HepG2 (cell line): ENCODE results near the gene GPR62. TPM values are rescaled to one million over a fixed set of nuclear protein-coding genes. Genes with fewer than 3 reads are reported as not detected.

ENCODE experiments used
- ATAC-seq: fragments of 200-7000 bp; cut with Tn5 transposase; 3 replicates; pipeline ENCODE4 v1.9.1; 2020; ENCODE audit warnings: mild to moderate bottlenecking, moderate library complexity
- BruUV-seq: library from RNA; stranded (reverse); fragments of 400-500 nt; replicated peaks from 2 replicates; lab custom pipeline; 2021; lab: Mats Ljungman, UMichigan
- CTCF ChIA-PET: fragments of 300-600 bp; formaldehyde crosslinking; extraction: SDS; loops from one replicate; lab custom pipeline; 2021; ENCODE audit warnings: low total read pairs, inconsistent platforms, low intra/inter-chr PET ratio; lab: Yijun Ruan, JAX
- POLR2A ChIA-PET: fragments of 350-600 bp; sonication (Branson Sonifier 250); formaldehyde crosslinking; loops from one replicate; lab custom pipeline; 2020; ENCODE audit warnings: antibody characterized with exemption, inconsistent platforms; lab: Yijun Ruan, JAX
- DNase-seq: peaks from one replicate; pipeline ENCODE4 v3.0.0-alpha.2; 2015; ENCODE audit warnings: low spot score
- FAIRE-seq: peaks from 3 replicates; lab custom pipeline; 2011; peaks lifted over from hg19 to GRCh38; lab: Jason Lieb, UNC
- H2AFZ ChIP-seq: one replicate; pipeline ENCODE4 v1.6.1; 2011; ENCODE audit warnings: low read length, inconsistent platforms
- H3K27ac ChIP-seq: fragments of 300-600 bp; 3 replicates; pipeline ENCODE4 v1.8.0; 2011; ENCODE audit warnings: mixed run types, mild to moderate bottlenecking, mixed read lengths, low read length, inconsistent platforms; ENCODE audit not compliant: insufficient read depth; ENCODE audit errors: extremely low read length
- H3K27me3 ChIP-seq, 2 experiments: fragments of 200-600 bp in 1 of 2; 2 replicates in 1 of 2; 3 replicates in 1 of 2; pipeline versions ENCODE4 v1.6.0 to v1.8.0; 2011; ENCODE audit warnings: low read length in 2 of 2, mild to moderate bottlenecking in 2 of 2, moderate library complexity in 2 of 2, inconsistent platforms in 1 of 2; ENCODE audit not compliant: insufficient read depth in 2 of 2, control insufficient read depth in 1 of 2
- H3K36me3 ChIP-seq, 2 experiments: fragments of 200-600 bp in 1 of 2; replicated peaks in 1 of 2; 2 replicates in 1 of 2; 3 replicates in 1 of 2; pipeline versions ENCODE4 v1.5.1 to v1.8.0; 2011; ENCODE audit warnings: low read length in 2 of 2, inconsistent platforms in 1 of 2; ENCODE audit not compliant: insufficient read depth in 2 of 2, control insufficient read depth in 1 of 2
- H3K4me1 ChIP-seq: 2 replicates; pipeline ENCODE4 v1.5.1; 2012; ENCODE audit warnings: low read length, inconsistent platforms; ENCODE audit not compliant: insufficient read depth
- H3K4me2 ChIP-seq: 2 replicates; pipeline ENCODE4 v1.6.0; 2011; ENCODE audit warnings: low read depth, low read length, inconsistent platforms
- H3K4me3 ChIP-seq, 3 experiments: fragments of 200-600 bp in 1 of 3; sonication (generic), shearing (Covaris generic) in 1 of 3; replicated peaks in 1 of 3; 2 replicates each; pipeline ENCODE4 v1.5.1; 2011 to 2016; ENCODE audit warnings: low read length in 3 of 3, inconsistent platforms in 2 of 3, low read depth in 2 of 3, mild to moderate bottlenecking in 2 of 3, control low read depth in 1 of 3, mixed read lengths in 1 of 3; ENCODE audit not compliant: insufficient read depth in 1 of 3
- H3K79me2 ChIP-seq: one replicate; pipeline ENCODE4 v1.6.1; 2011; ENCODE audit warnings: low read length, inconsistent platforms; ENCODE audit not compliant: insufficient read depth
- H3K9ac ChIP-seq: 2 replicates; pipeline ENCODE4 v1.6.0; 2011; ENCODE audit warnings: mild to moderate bottlenecking, low read depth, low read length, inconsistent platforms; ENCODE audit not compliant: insufficient read depth
- H3K9me3 ChIP-seq: 2 replicates; pipeline ENCODE4 v1.5.1; 2012; ENCODE audit warnings: mild to moderate bottlenecking, low read length
- H4K20me1 ChIP-seq: 2 replicates; pipeline ENCODE4 v1.6.0; 2011; ENCODE audit warnings: inconsistent platforms, mild to moderate bottlenecking, low read length, moderate library complexity; ENCODE audit not compliant: insufficient read depth
- GFI1 ChIP-seq: sonication (generic); formaldehyde crosslinking; IDR thresholded peaks from 2 replicates; pipeline ENCODE4 v1.5.0; 2020; ENCODE audit warnings: missing genetic modification reagents, mild to moderate bottlenecking, borderline replicate concordance
- KAT2B ChIP-seq: fragments of 150-350 bp; IDR thresholded peaks from 2 replicates; pipeline ENCODE4 v1.6.1; 2014; ENCODE audit warnings: low read depth, low read length, borderline replicate concordance
- MEIS2 ChIP-seq: sonication (generic); formaldehyde crosslinking; IDR thresholded peaks from 2 replicates; pipeline ENCODE4 v1.9.0; 2021; ENCODE audit warnings: mild to moderate bottlenecking, missing genetic modification reagents
- PCBP1 ChIP-seq: fragments of 200-400 bp; formaldehyde crosslinking; IDR thresholded peaks from 2 replicates; pipeline ENCODE4 v1.6.1; 2017; ENCODE audit warnings: mild to moderate bottlenecking, low read depth, low read length, borderline replicate concordance
- POLR2A ChIP-seq, 2 experiments: IDR thresholded peaks; 2 replicates each; pipeline ENCODE4 v1.6.1; 2011; ENCODE audit warnings: low read depth in 2 of 2, low read length in 2 of 2, mild to moderate bottlenecking in 1 of 2, moderate library complexity in 1 of 2; ENCODE audit not compliant: insufficient read depth in 1 of 2
- RCOR2 ChIP-seq: IDR thresholded peaks from 2 replicates; pipeline ENCODE4 v1.6.1; 2016; ENCODE audit warnings: missing biosample characterization, missing genetic modification reagents
- SMARCE1 ChIP-seq: fragments of 450-650 bp; IDR thresholded peaks from 2 replicates; pipeline ENCODE4 v1.6.1; 2017; ENCODE audit warnings: borderline replicate concordance
- TGIF2 ChIP-seq: IDR thresholded peaks from 2 replicates; pipeline ENCODE4 v1.6.1; 2016; ENCODE audit warnings: control low read depth, missing compliant biosample characterization
- ZFP36L2 ChIP-seq: sonication (generic); formaldehyde crosslinking; IDR thresholded peaks from 2 replicates; pipeline ENCODE4 v1.4.0; 2020; ENCODE audit warnings: missing genetic modification reagents
- ZFY ChIP-seq: sonication (generic); formaldehyde crosslinking; IDR thresholded peaks from 2 replicates; pipeline ENCODE4 v1.4.0; 2020; ENCODE audit warnings: missing genetic modification reagents
- ZIK1 ChIP-seq: sonication (generic); formaldehyde crosslinking; IDR thresholded peaks from 2 replicates; pipeline ENCODE4 v1.5.0; 2020; ENCODE audit warnings: mild to moderate bottlenecking, low read depth, missing genetic modification reagents, borderline replicate concordance
- ZNF10 ChIP-seq: sonication (generic); formaldehyde crosslinking; IDR thresholded peaks from 2 replicates; pipeline ENCODE4 v1.4.0; 2020; ENCODE audit warnings: mild to moderate bottlenecking, low read depth, missing genetic modification reagents, borderline replicate concordance
- ZNF619 ChIP-seq: sonication (generic); formaldehyde crosslinking; IDR thresholded peaks from 2 replicates; pipeline ENCODE4 v1.4.0; 2020; ENCODE audit warnings: mild to moderate bottlenecking, missing genetic modification reagents
- ZNF773 ChIP-seq: sonication (generic); formaldehyde crosslinking; IDR thresholded peaks from 2 replicates; pipeline ENCODE4 v1.4.0; 2020; ENCODE audit warnings: missing genetic modification reagents, borderline replicate concordance
- ZNF878 ChIP-seq: sonication (generic); formaldehyde crosslinking; IDR thresholded peaks from 2 replicates; pipeline ENCODE4 v1.8.1; 2023; ENCODE audit warnings: mild to moderate bottlenecking, missing genetic modification reagents, moderate library complexity
- ZSCAN31 ChIP-seq: sonication (generic); formaldehyde crosslinking; IDR thresholded peaks from 2 replicates; pipeline ENCODE4 v1.5.0; 2020; ENCODE audit warnings: low read depth, mild to moderate bottlenecking, missing genetic modification reagents
- WGBS: methylation state at CpG from one replicate; pipeline ENCODE4 v1.1.6; 2017; ENCODE audit warnings: low lambda C conversion rate; 5-methylcytosine and 5-hydroxymethylcytosine counted together
- in situ Hi-C: cut with HindIII; loops from 2 replicates; pipeline ENCODE4 v1.10.0; 2017; ENCODE audit warnings: low pct_unique_long_range_greater_than_20kb; ENCODE audit not compliant: extremely low pct_ligation_motif_present
- intact Hi-C: fragments of 100-400 bp; cut with micrococcal nuclease; formaldehyde crosslinking; loops from one replicate; pipeline ENCODE4 v1.10.0; 2022; ENCODE audit not compliant: unreplicated experiment
- polyA plus RNA-seq, 8 experiments: library from polyadenylated mRNA; depleted of rRNA in 3 of 8; stranded (reverse) in 7 of 8; unstranded in 1 of 8; fragments of >200 nt; fragmentation: Illumina TruSeq in 4 of 8; extraction: Trizol in 4 of 8; gene quantifications; 2 replicates each; pipeline versions ENCODE4 v1.2.1 to v1.2.3, GENCODE V29; 2011 to 2016; ENCODE audit warnings: low read depth in 4 of 8, missing spikeins in 1 of 8, mixed read lengths in 1 of 8; ENCODE audit not compliant: insufficient read depth in 1 of 8
- total RNA-seq, 5 experiments: library from RNA; depleted of rRNA; stranded (reverse); fragments of >200 nt; fragmentation: Illumina TruSeq; extraction: Trizol; gene quantifications; 2 replicates each; pipeline ENCODE4 v1.2.3, GENCODE V29; 2016; ENCODE audit warnings: low read depth in 1 of 5
- TF ChIP-seq, protein P1 (sequence below): sonication (generic); formaldehyde crosslinking; IDR thresholded peaks from 2 replicates; pipeline ENCODE4 v1.9.0; 2022; ENCODE audit warnings: low read depth, missing genetic modification reagents
- TF ChIP-seq, protein P2 (sequence below): IDR thresholded peaks from 2 replicates; pipeline ENCODE4 v1.6.1; 2018; ENCODE audit warnings: missing genetic modification reagents
- TF ChIP-seq, protein P3 (sequence below): sonication (generic); formaldehyde crosslinking; conservative IDR thresholded peaks from 2 replicates; pipeline ENCODE4 v1.8.0; 2022; ENCODE audit warnings: mild to moderate bottlenecking, moderate library complexity, missing genetic modification reagents

GPR62 gene
- total and polyA plus RNA-seq, 2 of the 13 experiments (the other 11 are each of a cell fraction or from before 2014, with no cell fraction given) = not detected

DNA sequence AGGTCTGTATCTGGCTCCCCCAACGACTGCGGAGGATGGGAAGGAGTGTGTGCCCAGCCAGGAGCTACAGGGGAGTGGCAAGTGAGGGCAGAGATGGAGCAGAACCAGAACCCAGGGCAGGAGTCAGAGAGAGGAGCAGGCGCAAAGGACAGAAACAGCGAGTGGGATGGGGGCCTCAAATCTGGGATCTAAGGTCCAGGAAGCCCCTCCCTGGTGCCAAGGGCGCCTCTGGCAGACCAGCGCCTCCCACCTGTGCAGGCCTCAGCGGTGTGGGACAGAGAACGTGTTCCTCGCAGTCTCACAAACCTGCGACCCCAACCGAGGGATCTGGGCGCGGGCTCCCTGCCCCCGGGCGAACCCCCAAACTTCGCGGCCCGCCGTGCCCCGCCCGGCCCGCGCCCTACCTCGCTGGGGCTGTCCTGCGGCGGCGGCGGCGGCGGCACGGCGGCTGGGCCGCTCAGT lies 11.8 kb downstream of the GPR62 start:
- ATAC-seq (peak; percentile 16), DNase-seq (no peak), FAIRE-seq (no peak)
- Histone ChIP-seq H4K20me1 (no peaks in the 10 kb centered on the region), H3K4me1 (peaks cover 89% of the 10 kb centered on the region), H3K4me3 (peak overlapping the region; percentile 69 to 89 (median 72)), H3K4me2 (peak overlapping the region; percentile 99), H3K27ac (peak overlapping the region; percentile 80), H3K36me3 (peaks cover 2 to 5% of the 10 kb centered on the region in 2 experiments; a peak in 2 of 5 replicates), H3K9ac (peak overlapping the region; percentile 89), H3K27me3 (no peaks in the 10 kb centered on the region), H3K79me2 (peaks cover 3% of the 10 kb centered on the region), H2AFZ (no peak overlapping the region), H3K9me3 (no peaks in the 10 kb centered on the region)
- BruUV-seq = no TSS peak
- intact Hi-C loops (no loop called here), in situ Hi-C loops (no loop called here)
- POLR2A ChIA-PET = interaction anchor here (1.4 to 6.8 kb wide), 4 partner anchors 16 to 210 kb away, joined by 4 to 80 read pairs (median 36); partner anchors contain the start of genes ACY1, PARP3, RPL29 and RRP9
- 43% methylated on average over 3 of the region's 33 CpGs for WGBS
- CTCF ChIA-PET = no interaction called here
- peak; percentile 30; the same call in 1 of the 2 replicates for TF ChIP-seq ZNF773 (CRISPR knock-in tag)
- TF ChIP-seq PCBP1 = 0 out of 2 replicates have a peak, but pooled peaks have one; percentile 11
- TF ChIP-seq ZFY (CRISPR knock-in tag) = peak; percentile 41
- TF ChIP-seq SMARCE1 = no peak
- TF ChIP-seq ZSCAN31 = 0 out of 2 replicates have a peak, but pooled peaks have one; percentile 46
- peak; percentile 19; the same call in 1 of the 2 replicates for TF ChIP-seq TGIF2 (CRISPR knock-in tag)
- TF ChIP-seq RCOR2 (CRISPR knock-in tag) = no peak
- TF ChIP-seq, protein P1, sequence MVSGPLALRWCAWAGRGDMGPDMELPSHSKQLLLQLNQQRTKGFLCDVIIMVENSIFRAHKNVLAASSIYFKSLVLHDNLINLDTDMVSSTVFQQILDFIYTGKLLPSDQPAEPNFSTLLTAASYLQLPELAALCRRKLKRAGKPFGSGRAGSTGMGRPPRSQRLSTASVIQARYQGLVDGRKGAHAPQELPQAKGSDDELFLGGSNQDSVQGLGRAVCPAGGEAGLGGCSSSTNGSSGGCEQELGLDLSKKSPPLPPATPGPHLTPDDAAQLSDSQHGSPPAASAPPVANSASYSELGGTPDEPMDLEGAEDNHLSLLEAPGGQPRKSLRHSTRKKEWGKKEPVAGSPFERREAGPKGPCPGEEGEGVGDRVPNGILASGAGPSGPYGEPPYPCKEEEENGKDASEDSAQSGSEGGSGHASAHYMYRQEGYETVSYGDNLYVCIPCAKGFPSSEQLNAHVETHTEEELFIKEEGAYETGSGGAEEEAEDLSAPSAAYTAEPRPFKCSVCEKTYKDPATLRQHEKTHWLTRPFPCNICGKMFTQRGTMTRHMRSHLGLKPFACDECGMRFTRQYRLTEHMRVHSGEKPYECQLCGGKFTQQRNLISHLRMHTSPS (CRISPR knock-in tag) = 0 out of 2 replicates have a peak, but pooled peaks have one; percentile 48
- TF ChIP-seq, protein P2, sequence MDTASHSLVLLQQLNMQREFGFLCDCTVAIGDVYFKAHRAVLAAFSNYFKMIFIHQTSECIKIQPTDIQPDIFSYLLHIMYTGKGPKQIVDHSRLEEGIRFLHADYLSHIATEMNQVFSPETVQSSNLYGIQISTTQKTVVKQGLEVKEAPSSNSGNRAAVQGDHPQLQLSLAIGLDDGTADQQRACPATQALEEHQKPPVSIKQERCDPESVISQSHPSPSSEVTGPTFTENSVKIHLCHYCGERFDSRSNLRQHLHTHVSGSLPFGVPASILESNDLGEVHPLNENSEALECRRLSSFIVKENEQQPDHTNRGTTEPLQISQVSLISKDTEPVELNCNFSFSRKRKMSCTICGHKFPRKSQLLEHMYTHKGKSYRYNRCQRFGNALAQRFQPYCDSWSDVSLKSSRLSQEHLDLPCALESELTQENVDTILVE = peak; percentile 8; the same call in 1 of the 2 replicates
- TF ChIP-seq ZNF878 (CRISPR knock-in tag) = no peak
- peak in 1 of 2 experiments; percentile 45; a peak in 1 of 4 replicates for TF ChIP-seq POLR2A (IDR thresholded peaks at IDR 0.05; ENCODE audit: insufficient read depth in 1 of 2, low read depth in 2 of 2, low read length in 2 of 2)
- no peak for TF ChIP-seq GFI1
- no peak for TF ChIP-seq ZNF619 (CRISPR knock-in tag)
- TF ChIP-seq ZNF10 (CRISPR knock-in tag) = no peak
- TF ChIP-seq, protein P3, sequence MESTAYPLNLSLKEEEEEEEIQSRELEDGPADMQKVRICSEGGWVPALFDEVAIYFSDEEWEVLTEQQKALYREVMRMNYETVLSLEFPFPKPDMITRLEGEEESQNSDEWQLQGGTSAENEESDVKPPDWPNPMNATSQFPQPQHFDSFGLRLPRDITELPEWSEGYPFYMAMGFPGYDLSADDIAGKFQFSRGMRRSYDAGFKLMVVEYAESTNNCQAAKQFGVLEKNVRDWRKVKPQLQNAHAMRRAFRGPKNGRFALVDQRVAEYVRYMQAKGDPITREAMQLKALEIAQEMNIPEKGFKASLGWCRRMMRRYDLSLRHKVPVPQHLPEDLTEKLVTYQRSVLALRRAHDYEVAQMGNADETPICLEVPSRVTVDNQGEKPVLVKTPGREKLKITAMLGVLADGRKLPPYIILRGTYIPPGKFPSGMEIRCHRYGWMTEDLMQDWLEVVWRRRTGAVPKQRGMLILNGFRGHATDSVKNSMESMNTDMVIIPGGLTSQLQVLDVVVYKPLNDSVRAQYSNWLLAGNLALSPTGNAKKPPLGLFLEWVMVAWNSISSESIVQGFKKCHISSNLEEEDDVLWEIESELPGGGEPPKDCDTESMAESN (CRISPR knock-in tag) = no peak
- 0 out of 2 replicates have a peak, but pooled peaks have one; percentile 29 for TF ChIP-seq ZIK1 (CRISPR knock-in tag)
- TF ChIP-seq KAT2B = no peak
- no peak; the same call in 1 of the 2 replicates for TF ChIP-seq MEIS2 (CRISPR knock-in tag)
- TF ChIP-seq ZFP36L2 = no peak
